NOMO-1 (cell line): ENCODE data around the gene APOBEC3H.
A peak's percentile ranks its signal among the peaks of the same experiment; 100 is the strongest.

ENCODE experiments used
- DNase-seq, 2 experiments: peaks; one replicate each; lab custom pipeline; 2025; ENCODE audit not compliant: unreplicated experiment in 2 of 2; lab: John Stamatoyannopoulos, UW

The APOBEC3H gene

GRCh38 chr22:39080052-39080762 is 16.8 kb upstream of the APOBEC3H start:
- no peak for DNase-seq

GRCh38 chr22:39081016-39081415 is 16.0 kb upstream of the APOBEC3H start:
- no peak for DNase-seq

- DNase-seq, result no peak
Observed at GRCh38 chr22:39081598-39081997, 15.4 kb upstream of the APOBEC3H start.

- no peak for DNase-seq
Observed at GRCh38 chr22:39083212-39084165, 13.6 kb upstream of the APOBEC3H start.

GRCh38 chr22:39084666-39085065 is 12.4 kb upstream of the APOBEC3H start:
- DNase-seq, result no peak

GRCh38 chr22:39087098-39087497 is 9.9 kb upstream of the APOBEC3H start:
- no peak for DNase-seq

- no peak for DNase-seq
Observed at GRCh38 chr22:39087881-39088684, 9.0 kb upstream of the APOBEC3H start.

GRCh38 chr22:39088685-39089032 is 8.4 kb upstream of the APOBEC3H start:
- no peak for DNase-seq

GRCh38 chr22:39089928-39090327 is 7.1 kb upstream of the APOBEC3H start:
- DNase-seq, result no peak

GRCh38 chr22:39090426-39091064 is 6.5 kb upstream of the APOBEC3H start:
- no peak for DNase-seq

- no peak for DNase-seq
Observed at GRCh38 chr22:39091126-39092081, 5.6 kb upstream of the APOBEC3H start.

- peak; percentile 27 to 40 for DNase-seq
Observed at GRCh38 chr22:39092111-39092862, 4.8 kb upstream of the APOBEC3H start.

- no peak for DNase-seq
Observed at GRCh38 chr22:39094717-39095389, 2.2 kb upstream of the APOBEC3H start.

- no peak for DNase-seq
Observed at GRCh38 chr22:39095971-39096370, 1.1 kb upstream of the APOBEC3H start.

GRCh38 chr22:39098026-39098425 is 982 bp downstream of the APOBEC3H start:
- DNase-seq, result no peak

GRCh38 chr22:39098576-39098975 is 1.5 kb downstream of the APOBEC3H start:
- DNase-seq, result no peak

- no peak for DNase-seq
Observed at GRCh38 chr22:39101226-39101625, 4.2 kb downstream of the APOBEC3H start.

- DNase-seq, result no peak
Observed at GRCh38 chr22:39103431-39103830, 6.4 kb downstream of the APOBEC3H start.
